Loucy (cell line): ENCODE data around the gene BAAT.

ENCODE experiments used
- H2AFZ ChIP-seq: fragments of 200-600 bp; sonication (generic); 2 replicates; pipeline ENCODE4 v1.6.0; 2016; ENCODE audit warnings: antibody characterized with exemption, mild to moderate bottlenecking, low read length, moderate library complexity
- H3F3A ChIP-seq: fragments of 200-600 bp; 2 replicates; pipeline ENCODE4 v1.6.0; 2016; ENCODE audit warnings: antibody characterized with exemption, low read depth, mild to moderate bottlenecking
- H3K27me3 ChIP-seq: fragments of 200-600 bp; sonication (generic); 2 replicates; pipeline ENCODE4 v1.6.1; 2014; ENCODE audit warnings: low read length, mild to moderate bottlenecking; ENCODE audit not compliant: insufficient read depth, poor library complexity, severe bottlenecking
- H3K36me3 ChIP-seq: fragments of 200-600 bp; sonication (generic); 2 replicates; pipeline ENCODE4 v1.6.1; 2016; ENCODE audit warnings: low read length; ENCODE audit not compliant: insufficient read depth
- H3K4me1 ChIP-seq: fragments of 200-600 bp; sonication (generic); 2 replicates; pipeline ENCODE4 v1.5.1; 2014; ENCODE audit warnings: low read length, mild to moderate bottlenecking; ENCODE audit not compliant: insufficient read depth, poor library complexity, severe bottlenecking
- H3K4me2 ChIP-seq: fragments of 200-600 bp; sonication (generic); 2 replicates; pipeline ENCODE4 v1.6.0; 2014; ENCODE audit warnings: antibody characterized with exemption, low read length, low read depth, mild to moderate bottlenecking; ENCODE audit not compliant: poor library complexity, severe bottlenecking
- H3K4me3 ChIP-seq: fragments of 200-600 bp; sonication (generic); 2 replicates; pipeline ENCODE4 v1.5.1; 2014; ENCODE audit warnings: low read length, mild to moderate bottlenecking, mixed read lengths; ENCODE audit not compliant: poor library complexity, severe bottlenecking
- H3K79me2 ChIP-seq: fragments of 200-600 bp; sonication (generic); 2 replicates; pipeline ENCODE4 v1.6.1; 2014; ENCODE audit warnings: low read length; ENCODE audit not compliant: insufficient read depth
- H3K9ac ChIP-seq: fragments of 200-600 bp; sonication (generic); 2 replicates; pipeline ENCODE4 v1.6.0; 2014; ENCODE audit warnings: mild to moderate bottlenecking, low read depth, low read length, moderate library complexity; ENCODE audit not compliant: poor library complexity, severe bottlenecking
- H3K9me2 ChIP-seq: fragments of 200-600 bp; sonication (generic); replicated peaks from 2 replicates; pipeline ENCODE4 v1.6.1; 2016; ENCODE audit warnings: low read depth, low read length, mixed read lengths
- H3K9me3 ChIP-seq: fragments of 200-600 bp; sonication (generic); 2 replicates; pipeline ENCODE4 v1.6.1; 2014; ENCODE audit warnings: mild to moderate bottlenecking, antibody characterized with exemption, low read length, low read depth; ENCODE audit not compliant: insufficient read depth
- H4K20me1 ChIP-seq: fragments of 200-600 bp; sonication (generic); 2 replicates; pipeline ENCODE4 v1.6.0; 2014; ENCODE audit warnings: antibody characterized with exemption, low read length, mild to moderate bottlenecking; ENCODE audit not compliant: insufficient read depth, poor library complexity, severe bottlenecking
- CTCF ChIP-seq: fragments of 200-600 bp; sonication (generic); conservative IDR thresholded peaks from 2 replicates; pipeline ENCODE4 v1.5.1; 2014; ENCODE audit warnings: mild to moderate bottlenecking, antibody characterized with exemption, low read length
- EZH2phosphoT487 ChIP-seq: fragments of 200-600 bp; IDR thresholded peaks from 2 replicates; pipeline ENCODE4 v1.6.1; 2018; ENCODE audit warnings: antibody characterized with exemption, mild to moderate bottlenecking, moderate library complexity, borderline replicate concordance

The BAAT gene

GRCh38 chr9:101415578-101415977, 30.8 kb upstream of the BAAT start:
- TF ChIP-seq CTCF = no peak
- no peak for TF ChIP-seq EZH2phosphoT487
- Histone ChIP-seq H3K4me2 (no peak overlapping the region), H3K79me2 (no peaks in the 10 kb centered on the region), H3F3A (no peaks in the 10 kb centered on the region), H3K27me3 (no peaks in the 10 kb centered on the region), H3K36me3 (no peaks in the 10 kb centered on the region), H2AFZ (no peak overlapping the region), H3K4me3 (no peak overlapping the region), H3K4me1 (no peaks in the 10 kb centered on the region), H3K9ac (no peak overlapping the region), H4K20me1 (no peaks in the 10 kb centered on the region), H3K9me2 (no peaks in the 10 kb centered on the region), H3K9me3 (no peaks in the 10 kb centered on the region)

GRCh38 chr9:101414839-101415238, 30.0 kb upstream of the BAAT start:
- no peak overlapping the region for H3K4me2 ChIP-seq
- H3K9me2 ChIP-seq = no peaks in the 10 kb centered on the region
- H3K79me2 ChIP-seq = no peaks in the 10 kb centered on the region
- no peak for TF ChIP-seq CTCF
- TF ChIP-seq EZH2phosphoT487 = no peak
- H3K9me3 ChIP-seq = no peaks in the 10 kb centered on the region
- H3K9ac ChIP-seq = no peak overlapping the region
- no peak overlapping the region for H3K4me3 ChIP-seq
- H3K36me3 ChIP-seq = no peaks in the 10 kb centered on the region
- no peaks in the 10 kb centered on the region for H3F3A ChIP-seq
- H4K20me1 ChIP-seq = no peaks in the 10 kb centered on the region
- no peak overlapping the region for H2AFZ ChIP-seq
- H3K4me1 ChIP-seq = no peaks in the 10 kb centered on the region
- H3K27me3 ChIP-seq = no peaks in the 10 kb centered on the region

GRCh38 chr9:101409079-101409477, 24.3 kb upstream of the BAAT start:
- no peaks in the 10 kb centered on the region for H3K9me2 ChIP-seq
- no peak overlapping the region for H2AFZ ChIP-seq
- H3K4me3 ChIP-seq = no peak overlapping the region
- no peak overlapping the region for H3K4me2 ChIP-seq
- TF ChIP-seq CTCF = no peak
- no peak for TF ChIP-seq EZH2phosphoT487
- peaks cover 37% of the 10 kb centered on the region for H3K36me3 ChIP-seq
- no peaks in the 10 kb centered on the region for H3K79me2 ChIP-seq
- H3K9me3 ChIP-seq = peaks cover 25% of the 10 kb centered on the region; the same call in 1 of the 2 replicates
- H4K20me1 ChIP-seq = no peaks in the 10 kb centered on the region
- H3K4me1 ChIP-seq = no peaks in the 10 kb centered on the region
- H3K9ac ChIP-seq = no peak overlapping the region
- no peaks in the 10 kb centered on the region for H3F3A ChIP-seq
- no peaks in the 10 kb centered on the region for H3K27me3 ChIP-seq
